T-helper 2 cell treated with Interferon-gamma antibody and Interleukin-4, amounts not matched to agents 100 ng/mL and 5 ng/mL, for 36 hours (primary cell): Measurements from ENCODE around the gene ARAP3. TPM values are rescaled to one million over a fixed set of nuclear protein-coding genes. Genes with fewer than 3 reads are reported as not detected.
"Not testable (repeated sequence)": the region's sequence is repeated elsewhere in the genome, so short reads cannot be mapped to it uniquely, and the experiment has no call there.

ENCODE experiments used
- intact Hi-C: fragments of 100-400 bp; cut with micrococcal nuclease; formaldehyde crosslinking; loops from one replicate; pipeline ENCODE4 v1.15.1; 2023
- total RNA-seq: library from RNA; stranded (reverse); gene quantifications from 2 replicates; pipeline ENCODE4 v1.2.3, GENCODE V29; 2022

ARAP3 gene, protein sequence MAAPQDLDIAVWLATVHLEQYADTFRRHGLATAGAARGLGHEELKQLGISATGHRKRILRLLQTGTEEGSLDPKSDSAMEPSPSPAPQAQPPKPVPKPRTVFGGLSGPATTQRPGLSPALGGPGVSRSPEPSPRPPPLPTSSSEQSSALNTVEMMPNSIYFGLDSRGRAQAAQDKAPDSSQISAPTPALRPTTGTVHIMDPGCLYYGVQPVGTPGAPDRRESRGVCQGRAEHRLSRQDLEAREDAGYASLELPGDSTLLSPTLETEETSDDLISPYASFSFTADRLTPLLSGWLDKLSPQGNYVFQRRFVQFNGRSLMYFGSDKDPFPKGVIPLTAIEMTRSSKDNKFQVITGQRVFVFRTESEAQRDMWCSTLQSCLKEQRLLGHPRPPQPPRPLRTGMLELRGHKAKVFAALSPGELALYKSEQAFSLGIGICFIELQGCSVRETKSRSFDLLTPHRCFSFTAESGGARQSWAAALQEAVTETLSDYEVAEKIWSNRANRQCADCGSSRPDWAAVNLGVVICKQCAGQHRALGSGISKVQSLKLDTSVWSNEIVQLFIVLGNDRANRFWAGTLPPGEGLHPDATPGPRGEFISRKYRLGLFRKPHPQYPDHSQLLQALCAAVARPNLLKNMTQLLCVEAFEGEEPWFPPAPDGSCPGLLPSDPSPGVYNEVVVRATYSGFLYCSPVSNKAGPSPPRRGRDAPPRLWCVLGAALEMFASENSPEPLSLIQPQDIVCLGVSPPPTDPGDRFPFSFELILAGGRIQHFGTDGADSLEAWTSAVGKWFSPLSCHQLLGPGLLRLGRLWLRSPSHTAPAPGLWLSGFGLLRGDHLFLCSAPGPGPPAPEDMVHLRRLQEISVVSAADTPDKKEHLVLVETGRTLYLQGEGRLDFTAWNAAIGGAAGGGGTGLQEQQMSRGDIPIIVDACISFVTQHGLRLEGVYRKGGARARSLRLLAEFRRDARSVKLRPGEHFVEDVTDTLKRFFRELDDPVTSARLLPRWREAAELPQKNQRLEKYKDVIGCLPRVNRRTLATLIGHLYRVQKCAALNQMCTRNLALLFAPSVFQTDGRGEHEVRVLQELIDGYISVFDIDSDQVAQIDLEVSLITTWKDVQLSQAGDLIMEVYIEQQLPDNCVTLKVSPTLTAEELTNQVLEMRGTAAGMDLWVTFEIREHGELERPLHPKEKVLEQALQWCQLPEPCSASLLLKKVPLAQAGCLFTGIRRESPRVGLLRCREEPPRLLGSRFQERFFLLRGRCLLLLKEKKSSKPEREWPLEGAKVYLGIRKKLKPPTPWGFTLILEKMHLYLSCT (N-terminal part only)
- 7.2 and 7.9 TPM in 2 replicates for total RNA-seq

- intact Hi-C loops = no loop called here
Measured at GRCh38 chr5:141681695-141682641, at the start of gene ARAP3. Gene ARAP3, minus strand, starts transcription at chr5:141682230. Its CDS starts 1,744 bp downstream, at chr5:141680486.

DNA sequence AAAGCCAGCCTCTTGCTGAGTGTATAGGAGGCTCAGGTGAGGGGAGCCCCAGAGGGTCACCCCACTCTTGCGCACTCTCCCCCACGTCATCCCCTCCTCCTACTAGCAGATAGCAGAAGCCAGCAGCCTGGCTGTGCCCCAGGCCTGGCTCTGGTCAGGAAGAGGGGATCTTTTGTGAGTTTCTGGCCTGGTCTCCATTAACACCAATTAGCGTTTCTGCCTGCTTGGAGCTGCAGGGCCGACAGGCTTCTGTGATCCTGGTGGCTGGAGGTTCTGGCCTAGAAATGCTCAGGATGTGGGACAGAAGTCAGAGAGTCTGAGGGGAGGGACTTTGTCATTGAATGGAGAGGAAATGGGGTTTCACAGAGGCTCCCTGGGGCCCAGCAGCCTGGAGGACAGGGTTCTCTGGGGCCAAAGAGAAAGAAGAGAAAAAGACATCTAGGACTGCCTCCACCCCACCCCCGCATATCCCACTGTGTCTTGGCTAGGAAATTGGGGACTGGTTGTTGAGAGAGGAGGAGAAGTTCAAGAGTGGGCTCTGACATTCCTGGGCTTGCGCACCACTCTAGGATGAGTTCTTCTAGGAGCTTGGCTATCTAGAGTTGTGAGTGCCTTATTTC lies 47.5 kb upstream of the ARAP3 start:
- intact Hi-C loops = no loop called here

DNA sequence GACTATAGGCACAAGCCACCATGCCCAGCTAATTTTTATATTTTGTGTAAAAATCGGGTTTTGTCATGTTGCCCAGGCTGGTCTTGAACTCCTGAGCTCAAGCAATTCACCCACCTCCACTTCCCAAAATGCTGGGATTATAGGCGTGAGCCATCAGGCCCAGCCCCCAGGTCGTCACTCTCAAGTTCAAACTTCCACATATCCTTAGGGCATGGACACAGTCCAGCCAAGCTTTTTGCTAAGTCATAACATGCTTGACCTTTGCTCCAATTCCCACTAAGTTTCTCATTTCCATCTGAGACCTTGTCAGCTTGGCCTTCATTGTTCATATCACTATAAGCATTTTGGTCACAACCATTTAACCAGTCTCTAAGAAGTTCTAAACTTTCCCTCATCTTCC lies 43.9 kb upstream of the ARAP3 start:
- intact Hi-C loops = no loop called here

DNA sequence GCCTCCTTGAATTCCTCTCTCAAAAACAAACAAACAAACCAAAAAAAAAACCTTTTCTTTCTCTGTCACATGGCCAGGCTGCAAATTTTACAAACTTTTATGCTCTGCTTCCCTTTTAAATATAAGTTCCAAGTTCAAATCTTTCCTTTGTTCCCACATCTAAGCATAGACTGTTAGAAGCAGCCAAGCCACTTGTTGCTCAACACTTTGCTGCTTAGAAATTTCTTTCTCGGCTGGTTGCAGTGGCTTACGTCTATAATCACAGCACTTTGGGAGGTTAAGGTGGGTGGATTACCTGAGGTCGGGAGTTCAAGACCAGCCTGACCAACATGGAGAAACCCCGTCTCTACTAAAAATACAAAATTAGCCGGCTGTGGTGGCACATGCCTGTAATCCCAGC lies 43.1 kb upstream of the ARAP3 start:
- intact Hi-C loops = not testable (repeated sequence)

DNA sequence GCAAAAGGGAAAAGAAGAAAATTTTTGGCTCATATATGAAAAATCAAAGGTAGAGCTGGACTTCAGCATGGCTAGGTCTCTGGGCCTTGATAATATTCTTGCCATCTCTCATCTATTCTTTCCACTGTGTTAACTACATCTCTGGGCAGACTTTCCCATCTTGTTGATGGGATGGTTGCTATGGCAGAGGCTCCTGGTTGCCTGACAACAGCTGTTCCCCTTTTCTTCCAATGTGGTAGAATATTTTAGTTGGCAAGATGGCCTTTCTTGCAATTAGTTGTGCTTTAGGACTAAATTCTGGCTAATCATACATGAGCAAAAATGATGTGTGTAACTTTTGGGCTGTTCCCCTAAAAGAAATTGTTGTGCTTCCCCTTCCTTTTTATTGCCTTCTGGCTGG lies 40.2 kb upstream of the ARAP3 start:
- intact Hi-C loops = no loop called here

DNA sequence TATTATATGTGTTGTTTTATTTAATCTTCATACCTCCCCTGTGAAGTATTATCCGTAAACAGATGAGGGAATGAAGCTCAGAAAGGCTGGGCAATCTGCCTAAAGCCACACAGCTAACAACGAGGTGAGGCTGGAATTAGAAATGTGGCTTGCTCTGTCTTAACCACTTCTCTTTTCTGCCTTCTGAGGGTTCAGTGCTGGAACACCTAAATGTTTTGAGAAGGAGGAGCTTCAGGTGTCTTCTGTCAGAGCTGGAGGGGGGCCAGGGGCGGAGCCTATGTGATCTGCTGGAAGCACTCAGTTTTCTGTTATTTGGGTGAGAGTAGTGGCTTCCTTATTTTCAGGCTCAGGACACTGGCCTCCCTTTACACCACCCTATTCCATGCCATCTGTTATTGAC lies 35.0 kb upstream of the ARAP3 start:
- intact Hi-C loops = no loop called here

DNA sequence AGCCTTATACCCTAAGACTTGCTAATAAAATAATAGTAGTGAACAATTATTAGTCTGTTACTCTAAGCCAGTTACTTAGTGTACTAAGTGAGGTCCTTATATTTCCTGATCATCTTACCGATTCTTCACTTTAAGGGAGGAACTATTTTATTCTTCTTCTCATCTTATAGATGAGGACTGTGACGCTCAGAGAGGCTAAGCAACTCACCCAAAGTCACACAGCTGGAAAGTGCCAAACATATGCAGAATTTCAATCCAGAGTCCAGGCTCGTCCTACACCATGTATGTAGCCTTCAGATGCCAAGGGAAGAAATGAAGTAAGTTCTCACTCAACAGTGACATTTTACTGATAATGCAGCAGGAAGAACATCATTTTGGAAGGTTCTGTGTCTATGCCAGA lies 34.4 kb upstream of the ARAP3 start:
- intact Hi-C loops = no loop called here

- intact Hi-C loops = no loop called here
Measured at GRCh38 chr5:141716009-141716408, 34.0 kb upstream of the ARAP3 start.

DNA sequence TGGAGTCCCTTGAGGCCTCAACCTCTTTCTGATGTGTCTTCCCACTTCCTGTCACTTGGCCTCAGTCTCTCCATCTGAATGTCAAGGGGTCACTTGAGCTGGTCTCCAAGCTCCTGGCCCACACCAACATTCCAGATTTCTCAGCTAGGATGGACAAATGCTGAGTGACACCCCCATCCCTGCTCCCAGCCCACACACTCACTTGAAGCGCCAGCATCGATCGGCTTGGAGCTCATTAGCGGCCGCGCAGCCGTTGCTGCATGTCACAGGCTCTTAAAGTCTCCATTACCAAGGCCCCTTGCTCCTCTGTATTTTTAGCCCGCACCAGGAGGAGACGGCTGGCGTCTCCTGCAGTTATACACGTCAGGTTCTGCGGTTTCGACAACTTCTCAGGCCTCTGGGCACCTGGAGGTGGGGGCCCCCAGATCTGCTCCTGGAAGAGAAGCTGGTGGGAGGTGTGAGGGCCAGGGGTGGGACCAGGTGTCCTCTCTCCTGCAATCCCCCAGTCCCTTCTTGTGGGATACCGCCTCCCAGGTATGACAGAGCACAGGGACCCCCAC lies 33.4 kb upstream of the ARAP3 start:
- intact Hi-C loops = no loop called here

GRCh38 chr5:141714542-141715310 lies 32.7 kb upstream of the ARAP3 start:
- intact Hi-C loops = no loop called here

DNA sequence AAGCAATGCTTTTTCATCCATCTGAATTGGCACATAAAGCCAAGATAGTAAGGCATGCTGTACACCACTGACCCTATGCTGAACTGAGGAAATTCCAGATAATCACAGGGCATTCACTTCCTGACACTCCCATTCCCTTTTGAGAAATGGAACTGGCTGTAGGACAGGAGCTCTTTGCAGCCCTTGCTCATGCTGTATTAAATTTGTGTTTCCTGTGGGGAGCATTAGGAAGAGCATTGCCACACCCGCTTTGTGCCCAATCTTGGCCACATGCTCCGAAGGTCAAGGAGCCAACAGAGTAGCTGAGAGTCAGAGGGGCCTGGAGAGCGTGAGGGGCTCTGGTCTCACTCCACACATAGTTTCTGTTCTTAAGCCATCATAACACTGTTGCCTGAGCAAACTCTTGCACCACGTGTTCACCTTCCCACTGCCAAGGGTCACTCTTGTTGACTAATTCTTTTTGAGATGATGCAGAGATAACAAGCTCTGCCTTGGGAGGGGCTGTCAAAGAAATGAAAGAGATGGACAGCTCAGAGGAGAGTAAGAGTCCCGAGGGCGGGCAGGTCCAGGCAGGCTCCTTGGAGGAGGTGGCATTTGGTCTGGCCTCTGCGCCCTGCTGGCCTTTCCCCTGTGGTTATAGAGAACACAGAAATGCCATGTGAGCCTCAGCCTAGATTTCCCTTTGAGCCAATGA lies 31.7 kb upstream of the ARAP3 start:
- intact Hi-C loops = no loop called here

GRCh38 chr5:141711687-141712086 lies 29.7 kb upstream of the ARAP3 start:
- intact Hi-C loops = no loop called here

DNA sequence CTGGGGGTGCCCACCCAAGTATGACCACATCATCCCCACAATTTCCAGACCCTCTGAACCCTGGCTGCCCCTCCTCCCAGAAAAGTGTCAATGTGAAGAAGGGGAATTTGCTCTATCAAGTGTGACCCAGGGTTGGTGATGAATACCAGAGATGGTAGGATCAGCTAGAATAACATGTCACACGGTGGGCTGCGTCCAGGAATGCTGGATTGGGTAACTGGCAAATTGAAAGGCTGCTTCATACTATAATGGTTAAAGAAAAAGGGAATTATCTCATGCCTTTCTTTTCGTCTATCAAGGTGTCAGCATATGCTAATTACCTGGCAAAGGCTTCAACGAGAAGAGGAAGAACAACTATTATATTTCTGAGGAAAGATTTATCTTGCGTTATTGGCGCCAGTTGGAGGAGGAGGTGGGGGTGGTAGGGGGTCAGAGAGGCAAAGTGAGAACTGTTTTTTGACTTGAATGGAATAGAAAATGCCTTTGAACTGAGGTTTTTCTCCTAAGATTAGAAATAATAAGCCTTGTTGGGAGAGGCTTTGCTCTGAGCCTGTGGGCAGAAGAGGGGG lies 27.8 kb upstream of the ARAP3 start:
- intact Hi-C loops = no loop called here

DNA sequence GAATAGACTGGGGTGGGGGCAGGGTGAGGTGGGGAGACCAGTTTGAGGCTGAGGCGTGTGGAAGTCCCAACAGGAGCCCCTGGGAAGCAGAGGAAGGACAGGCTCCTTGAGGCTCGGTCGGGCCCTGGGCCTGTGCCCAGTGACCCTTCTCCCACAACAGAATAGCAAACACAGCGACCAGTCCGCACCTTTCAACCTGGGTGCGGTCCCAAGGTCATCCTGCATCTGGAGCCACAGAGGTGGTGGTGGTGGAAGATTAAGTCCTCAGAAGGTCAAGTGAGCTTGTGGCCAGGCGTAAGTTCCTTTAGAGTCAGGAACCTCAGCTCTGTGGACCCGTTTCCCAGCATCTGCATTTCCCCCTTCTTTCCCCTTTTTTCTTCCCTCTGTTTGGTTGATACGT lies 26.0 kb upstream of the ARAP3 start:
- intact Hi-C loops = no loop called here

DNA sequence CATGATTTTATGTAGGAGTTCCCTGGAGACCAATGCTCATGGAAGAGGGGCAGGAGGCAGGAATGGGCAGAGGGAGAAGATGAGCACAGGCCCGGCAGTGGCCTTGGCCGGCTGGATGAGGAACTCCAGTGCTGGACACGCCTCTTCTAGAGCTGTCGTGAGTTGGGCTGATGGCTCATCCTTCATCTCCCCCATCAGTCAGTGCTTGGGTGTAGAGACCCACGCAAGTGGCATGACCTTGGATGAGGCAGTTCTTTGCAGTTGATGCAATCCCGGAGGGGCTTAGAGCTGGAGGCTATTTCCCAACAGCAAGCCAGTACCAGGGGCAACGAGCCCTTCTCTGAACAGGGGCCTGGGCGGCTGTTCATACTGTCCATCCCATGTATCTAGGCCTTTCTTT lies 25.5 kb upstream of the ARAP3 start:
- intact Hi-C loops = no loop called here

DNA sequence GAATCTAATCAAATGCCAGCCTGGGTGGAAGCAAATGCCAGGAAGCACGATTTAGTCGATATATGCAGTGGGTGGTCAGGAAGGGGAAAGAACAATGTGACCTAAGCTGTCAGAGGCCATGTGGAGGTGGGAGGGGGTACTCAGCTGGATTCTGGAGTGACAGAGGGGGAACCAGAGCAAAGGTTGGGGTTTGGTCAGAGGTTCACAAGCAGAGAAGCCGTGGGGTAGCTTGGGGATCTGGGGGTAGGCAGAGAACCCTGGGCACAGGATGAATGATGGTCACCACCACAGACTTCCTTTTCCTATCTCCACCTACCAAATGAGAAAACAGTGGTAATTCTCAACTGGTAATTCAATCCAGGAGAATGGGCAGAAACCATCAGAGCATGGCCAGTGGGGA lies 24.1 kb upstream of the ARAP3 start:
- intact Hi-C loops = no loop called here

DNA sequence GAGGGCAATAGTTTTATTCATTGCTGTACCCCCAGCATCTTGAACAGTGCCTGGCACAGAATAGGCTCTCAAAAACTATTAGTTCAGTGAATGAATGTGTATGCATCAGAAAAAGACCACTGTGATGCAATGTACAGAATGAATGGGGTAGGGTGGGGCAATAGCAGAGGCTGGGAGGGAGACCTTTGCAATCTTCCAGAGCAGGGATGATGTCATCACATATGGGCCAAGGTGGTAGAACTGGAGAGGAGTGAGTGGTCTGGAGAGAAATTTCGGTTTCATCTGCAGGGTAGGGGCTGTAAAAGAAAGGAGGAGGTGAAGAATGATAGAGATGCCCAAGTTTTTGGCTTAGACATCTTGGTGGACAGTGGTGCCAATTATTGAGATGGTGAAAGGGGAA lies 23.4 kb upstream of the ARAP3 start:
- intact Hi-C loops = no loop called here

DNA sequence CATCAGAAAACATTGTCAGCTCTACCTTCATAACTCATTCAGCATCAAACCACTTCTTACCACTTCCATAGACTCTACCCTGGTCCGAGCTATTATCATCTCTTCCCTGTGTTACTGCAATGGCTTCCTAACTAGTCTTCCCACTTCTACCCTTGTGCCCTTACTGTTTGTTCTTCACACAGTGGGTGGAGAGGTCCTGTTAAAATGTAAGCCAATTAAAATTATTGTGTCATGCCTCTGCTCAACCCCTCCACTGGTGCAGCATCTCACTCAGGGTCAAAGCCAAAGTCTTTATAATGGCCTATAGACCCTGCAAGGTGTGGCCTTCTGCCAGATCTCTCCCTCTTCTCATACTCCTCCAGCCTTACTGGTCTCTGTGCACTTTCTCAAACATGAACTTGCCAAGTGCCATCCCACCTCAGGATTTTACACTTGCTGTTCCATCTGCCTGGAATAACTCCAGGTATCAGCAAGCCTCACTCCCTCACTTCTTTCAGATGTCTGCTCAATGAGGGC lies 22.8 kb upstream of the ARAP3 start:
- intact Hi-C loops = loop anchor here (5.0 kb wide), 1 partner anchor 107 kb away; no protein-coding TSS in a partner anchor
